Esophagus squamous epithelium (tissue), 4 donors: ENCODE results near the gene MOV10L1.

Source experiments
- CTCF ChIP-seq, 6 experiments: fragments of 450-650 bp in 4 of 6; fragments of 200-600 bp in 2 of 6; sonication (generic) in 2 of 6; IDR thresholded peaks; one replicate each; pipeline ENCODE4 v1.5.1; 2016 to 2019; ENCODE audit warnings: antibody characterized with exemption in 6 of 6, mild to moderate bottlenecking in 4 of 6, moderate library complexity in 4 of 6
- POLR2A ChIP-seq, 4 donors: fragments of 450-650 bp; IDR thresholded peaks; one replicate each; pipeline ENCODE4 v1.6.1; 2017; ENCODE audit warnings: antibody characterized with exemption in 4 of 4, mild to moderate bottlenecking in 4 of 4, moderate library complexity in 3 of 4

DNA sequence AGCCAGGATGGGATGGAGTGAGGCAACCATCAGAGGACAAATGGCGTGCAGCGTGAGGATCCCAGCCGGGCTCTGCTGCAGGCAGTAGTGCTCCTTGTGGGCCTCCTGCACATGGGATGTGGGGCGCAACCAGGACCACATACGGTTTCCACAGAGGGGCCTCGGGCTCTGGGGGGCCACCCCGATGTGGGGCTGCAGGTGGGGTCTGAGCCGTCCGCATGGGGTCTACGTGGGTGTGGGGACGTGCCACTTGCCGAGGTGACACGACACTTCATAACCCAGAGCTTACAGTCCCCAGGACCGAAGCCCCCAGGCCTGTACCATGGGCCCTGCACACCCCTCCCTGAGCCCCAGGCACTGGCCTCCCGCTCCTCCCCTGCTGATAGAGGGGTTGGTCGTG lies 42.5 kb upstream of the MOV10L1 start:
- no peak for TF ChIP-seq CTCF (IDR thresholded peaks at IDR 0.05)
- TF ChIP-seq POLR2A (IDR thresholded peaks at IDR 0.05), result no peak
